SK-N-MC (cell line): ENCODE data around the gene HMCN1.

ENCODE experiments used
- EZH2 ChIP-seq: fragments of 200-600 bp; sonication (generic); IDR thresholded peaks from one replicate; pipeline ENCODE4 v1.6.1; 2017; ENCODE audit warnings: antibody characterized with exemption
- POLR2AphosphoS5 ChIP-seq: IDR thresholded peaks from 2 replicates; pipeline ENCODE4 v1.6.1; 2012; ENCODE audit warnings: mild to moderate bottlenecking, low read depth, low read length, borderline replicate concordance

DNA sequence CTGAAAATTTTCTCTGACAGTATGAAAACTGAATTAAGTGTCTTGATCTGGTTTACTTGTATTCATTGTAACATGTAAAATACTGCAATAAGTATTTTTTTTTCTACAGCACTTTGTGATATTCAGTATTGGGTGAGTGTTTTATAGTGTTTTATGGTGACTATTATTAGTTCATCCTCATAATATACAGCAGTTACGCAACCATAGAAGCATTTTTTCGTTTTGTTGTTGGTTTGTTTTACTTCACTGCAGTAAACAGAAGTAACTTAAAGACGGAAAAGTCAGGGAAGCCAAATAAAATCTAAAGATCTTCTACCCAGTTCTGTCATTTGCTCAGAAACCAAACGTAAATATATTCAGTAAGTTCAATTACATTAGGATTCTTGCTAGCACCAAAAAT is 390.8 kb downstream of the HMCN1 start:
- TF ChIP-seq EZH2 (no peak), POLR2AphosphoS5 (no peak)
